HG02884 (cell line): ENCODE measurements around the gene RFTN1.

Source experiments
- ATAC-seq: cut with Tn5 transposase; IDR thresholded peaks from one replicate; pipeline ENCODE4 v1.9.1; 2021; ENCODE audit warnings: mild to moderate bottlenecking, moderate library complexity; ENCODE audit not compliant: unreplicated experiment

RFTN1 gene

DNA sequence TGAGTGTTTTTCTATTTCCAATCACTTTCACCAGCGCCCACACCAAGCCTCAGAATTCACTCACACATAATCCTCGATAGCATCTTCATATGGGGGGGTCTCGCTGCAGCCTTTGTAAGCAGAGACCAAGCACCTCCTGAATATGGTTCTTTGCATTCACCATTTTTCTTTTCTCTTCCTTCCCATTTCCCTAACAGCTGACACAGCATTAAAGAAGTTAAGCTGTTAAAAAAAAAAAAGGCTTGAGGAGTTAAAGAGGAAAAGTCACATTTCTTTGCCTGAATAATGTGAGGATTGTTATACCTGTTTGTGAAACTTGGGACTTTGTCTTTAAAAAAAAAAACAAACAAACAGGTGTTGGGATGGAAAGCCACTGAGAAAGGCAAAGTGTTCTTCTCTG, 41.6 kb downstream of the RFTN1 start:
- ATAC-seq: no peak

DNA sequence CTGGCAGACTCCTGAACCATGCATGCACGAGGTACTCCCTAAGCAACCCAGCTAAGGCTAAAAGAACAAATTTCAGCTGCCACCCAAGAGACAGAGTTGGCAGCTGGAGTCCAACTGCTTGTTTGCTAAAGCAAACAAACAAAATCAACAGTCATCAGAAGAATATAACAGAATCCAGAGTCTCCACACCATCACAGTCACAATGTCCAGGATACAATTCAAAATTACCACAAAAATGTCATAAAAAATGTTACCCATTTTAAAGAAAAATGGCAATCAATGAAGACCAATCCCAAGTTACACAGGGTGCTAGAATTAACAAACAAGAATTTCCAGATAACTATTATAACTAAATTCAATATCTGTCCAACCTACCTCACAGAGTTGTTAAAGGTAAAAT, 42.9 kb downstream of the RFTN1 start:
- ATAC-seq: no peak

DNA sequence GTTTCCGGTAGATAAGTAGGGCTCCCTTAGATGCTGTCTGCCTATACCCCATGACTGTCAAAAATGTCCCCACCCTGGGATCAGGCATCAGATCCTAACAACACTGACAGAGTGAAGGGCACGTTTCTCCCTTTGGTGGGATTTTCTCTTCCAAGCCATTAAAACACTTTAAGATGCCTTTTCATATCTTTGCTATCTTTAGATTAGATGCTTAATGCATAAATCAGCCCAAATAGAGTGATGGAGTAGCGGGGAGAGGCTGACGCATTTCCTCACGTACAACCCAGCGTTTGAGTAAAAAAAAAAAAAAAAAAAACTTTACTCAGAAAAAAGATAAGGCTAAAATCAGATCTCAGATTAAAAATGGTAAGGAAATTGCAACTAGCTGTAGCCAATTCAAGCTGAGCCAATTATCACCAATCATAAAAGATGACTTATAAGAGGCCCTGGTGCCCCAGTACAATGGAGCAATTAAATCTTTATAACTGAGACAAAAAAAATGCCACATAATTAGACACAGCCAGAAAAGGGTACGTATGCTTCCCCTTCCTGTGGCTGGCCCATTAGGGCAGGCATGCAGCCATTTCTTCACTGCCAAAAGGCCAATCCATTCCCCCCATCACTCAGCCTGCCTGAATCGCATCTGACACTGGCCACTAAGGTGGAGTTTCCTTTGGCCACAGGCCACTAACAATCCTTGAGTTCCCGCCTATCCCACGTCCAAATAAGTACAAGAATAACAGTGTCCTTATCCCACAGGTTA, 45.0 kb downstream of the RFTN1 start:
- peak; percentile 22 for ATAC-seq

DNA sequence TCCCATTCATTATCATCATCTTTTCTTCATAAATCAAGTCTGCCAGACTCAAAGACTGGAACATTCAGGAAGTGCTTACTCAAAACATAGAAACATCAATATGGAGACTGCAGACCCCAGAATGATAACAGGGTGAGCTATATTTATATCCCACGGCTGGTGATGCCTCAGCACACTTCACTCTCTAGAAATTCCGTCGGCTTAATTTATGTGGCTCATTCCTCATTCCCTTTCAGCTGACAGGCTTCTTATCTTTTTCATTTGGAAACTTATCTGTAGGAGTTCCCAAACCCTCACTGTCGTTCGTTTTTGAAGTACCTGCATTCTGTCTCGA, 45.5 kb downstream of the RFTN1 start:
- peak; percentile 27 for ATAC-seq

DNA sequence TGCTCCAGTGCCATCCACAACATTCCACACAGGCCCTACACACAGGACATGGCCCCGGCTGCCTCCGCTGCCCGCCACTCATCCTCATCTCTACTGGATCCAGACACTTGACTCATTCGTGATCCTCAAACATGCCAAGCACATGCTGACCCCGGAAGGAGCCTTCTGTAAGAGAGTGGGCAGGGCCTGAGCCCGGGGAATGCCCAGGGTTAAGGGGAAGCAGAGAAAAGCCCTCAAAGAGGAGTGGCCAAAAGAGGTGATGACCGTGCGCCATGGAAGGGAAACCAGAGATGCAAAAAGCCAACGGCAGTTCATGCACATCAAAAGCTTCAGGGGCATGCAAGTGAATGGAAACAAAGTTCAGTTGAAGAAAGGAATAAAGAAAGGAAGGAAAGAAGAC, 46.1 kb downstream of the RFTN1 start:
- peak; percentile 66 for ATAC-seq

DNA sequence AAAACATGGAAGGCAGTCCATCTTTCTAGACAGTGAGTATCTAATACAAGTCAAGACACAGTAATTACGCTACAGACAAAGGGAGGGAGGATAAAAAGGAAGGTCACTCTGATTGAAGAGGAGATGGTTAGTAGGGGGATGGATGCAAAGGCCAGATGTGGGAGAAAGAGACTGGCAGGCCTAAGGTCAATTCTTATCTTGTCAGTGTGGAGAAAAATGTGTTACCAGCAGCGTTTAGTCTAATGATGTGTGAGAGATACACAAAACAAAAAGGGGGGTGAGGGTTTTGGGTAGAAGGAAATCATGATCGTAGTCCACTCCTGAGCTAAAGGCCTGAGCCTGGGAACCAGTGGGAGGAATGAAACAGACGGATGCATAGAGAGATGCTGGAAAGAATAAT, 46.7 kb downstream of the RFTN1 start:
- ATAC-seq: no peak

DNA sequence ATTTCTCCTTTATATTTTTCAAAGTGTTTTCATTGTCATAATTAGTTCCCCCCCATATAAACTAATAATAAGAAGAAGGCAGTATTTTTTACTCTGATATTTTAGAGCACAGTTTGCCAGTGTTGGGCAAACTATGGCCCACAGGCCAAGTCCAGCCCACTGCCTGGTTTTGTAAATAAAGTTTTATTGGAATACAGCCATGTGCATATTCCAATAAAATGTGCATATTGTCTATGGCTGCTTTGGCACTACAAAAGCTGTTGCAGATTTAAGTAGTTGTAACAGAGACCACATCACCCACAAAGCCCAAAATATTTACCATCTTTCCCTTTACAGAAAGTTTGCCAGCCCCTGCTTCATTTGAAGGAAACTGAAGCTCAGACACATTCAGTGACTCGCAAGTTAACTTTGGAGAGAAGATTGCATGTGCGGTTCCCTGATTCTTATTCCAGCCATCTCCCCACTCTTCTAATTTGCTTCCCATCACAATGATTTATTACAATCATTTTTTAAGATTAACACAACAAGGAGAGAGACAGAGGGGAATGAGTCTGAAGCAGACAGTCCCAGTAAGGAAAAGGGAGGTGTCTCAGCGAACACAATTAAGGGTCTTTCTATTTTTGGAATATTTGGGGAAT, 48.9 kb downstream of the RFTN1 start:
- no peak for ATAC-seq

DNA sequence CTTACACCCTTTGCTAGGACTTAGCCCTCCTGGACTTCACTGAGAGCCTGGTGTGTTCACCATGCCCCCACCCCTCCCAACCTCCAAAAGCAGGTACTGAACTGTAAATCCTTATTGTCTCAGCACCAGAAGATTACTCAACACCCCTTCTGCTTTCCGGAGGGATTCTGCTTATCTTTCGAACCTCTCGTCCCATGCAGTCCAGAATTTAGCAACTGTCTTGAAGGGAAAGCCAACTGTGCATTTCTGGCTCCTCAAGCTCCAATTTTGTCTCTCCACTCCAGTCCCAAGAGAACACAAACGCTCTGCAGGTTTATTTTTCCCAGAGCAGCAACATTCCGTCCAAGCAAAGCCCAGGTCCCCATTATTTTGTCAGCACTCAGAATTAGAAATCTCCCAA, 49.6 kb downstream of the RFTN1 start:
- no peak for ATAC-seq

DNA sequence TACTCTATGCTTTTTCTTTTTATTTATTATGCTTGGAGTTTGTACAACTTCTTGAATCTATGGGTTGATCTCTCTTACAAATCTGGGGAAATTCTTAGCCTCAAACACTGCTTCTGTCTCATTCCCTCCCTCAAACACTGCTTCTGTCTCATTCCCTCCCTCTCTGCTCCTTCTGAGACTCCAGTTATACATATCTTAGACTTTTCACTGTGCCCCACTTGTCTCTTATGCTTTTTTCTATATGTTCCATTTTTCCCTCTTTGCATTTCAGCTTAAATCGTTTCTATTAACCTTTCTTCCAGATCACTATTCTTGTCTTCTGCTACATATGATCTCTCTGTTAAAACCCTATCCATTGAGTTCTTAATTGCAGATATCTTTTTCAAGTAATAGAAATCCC, 50.4 kb downstream of the RFTN1 start:
- no peak for ATAC-seq

DNA sequence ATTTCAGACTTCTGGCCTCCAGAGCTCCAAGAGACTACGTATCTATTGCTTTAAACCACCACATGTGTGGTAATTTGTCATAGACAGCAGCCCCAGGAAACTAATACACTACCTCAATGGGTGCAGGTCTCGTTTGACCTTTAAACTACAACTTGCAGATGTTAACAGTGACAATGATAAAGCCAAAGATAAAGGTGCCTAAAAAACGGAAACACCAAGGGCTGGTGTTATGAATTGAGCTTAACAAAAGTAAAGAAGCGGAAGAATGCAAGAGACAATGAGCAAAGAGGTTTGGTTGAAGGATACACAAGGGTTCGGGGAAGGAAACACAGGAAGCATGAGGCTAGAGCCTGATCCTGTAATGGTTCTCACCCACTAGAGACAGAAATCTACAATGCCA, 50.8 kb downstream of the RFTN1 start:
- ATAC-seq: no peak

DNA sequence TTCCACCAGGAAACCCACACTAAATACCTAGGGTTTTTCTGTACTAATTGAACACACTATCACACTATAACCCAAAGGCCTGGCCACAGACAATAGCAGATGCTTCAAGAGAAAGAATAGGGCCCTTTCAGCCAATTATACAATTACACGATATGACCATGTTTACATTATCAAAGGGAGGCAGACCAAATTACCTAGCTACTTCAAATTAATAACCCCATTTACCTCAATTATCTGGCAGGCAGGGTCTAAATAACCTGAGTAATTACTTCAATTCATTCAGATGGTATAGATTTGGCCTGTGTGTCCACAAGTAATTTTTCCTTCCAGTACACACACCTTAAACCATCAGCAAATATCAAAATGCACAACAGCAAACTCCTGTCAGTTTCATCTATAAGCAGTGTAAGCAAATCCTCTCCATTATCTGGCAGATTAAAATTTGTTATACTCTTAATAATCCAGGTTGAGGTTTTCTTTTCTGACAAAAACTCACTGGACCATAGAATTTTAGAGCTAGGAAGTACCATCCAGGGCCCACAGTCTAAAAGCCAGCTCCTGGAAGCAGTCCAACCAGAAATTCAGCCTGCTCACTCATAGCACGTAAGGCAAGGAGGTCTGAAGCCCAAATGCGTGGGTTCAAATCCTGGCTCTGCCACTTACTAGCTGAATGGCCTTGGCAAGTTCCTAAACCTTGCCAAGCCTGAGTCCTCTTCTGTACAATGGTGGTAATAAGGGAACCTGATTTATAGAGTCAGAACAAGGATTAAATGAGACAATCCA, 51.8 kb downstream of the RFTN1 start:
- ATAC-seq: no peak

DNA sequence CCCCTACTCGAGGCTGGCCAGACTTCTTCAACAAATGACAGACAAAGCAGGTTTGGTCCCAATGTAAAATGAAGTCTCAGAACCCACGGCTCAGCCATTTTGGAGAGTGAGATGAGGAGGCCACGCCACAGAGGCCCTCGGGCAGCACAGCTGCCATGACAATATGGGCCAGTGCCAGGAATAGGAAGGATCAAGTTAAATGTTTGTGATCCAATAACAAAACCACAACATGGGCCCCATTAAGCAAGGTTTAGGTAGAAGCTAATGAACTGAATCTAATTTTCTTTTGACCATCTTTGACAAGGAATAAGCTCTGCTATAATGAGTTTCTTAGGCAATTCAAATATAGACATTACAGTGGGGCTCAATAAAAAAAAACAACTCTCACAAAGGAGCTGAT, 52.6 kb downstream of the RFTN1 start:
- ATAC-seq: no peak

DNA sequence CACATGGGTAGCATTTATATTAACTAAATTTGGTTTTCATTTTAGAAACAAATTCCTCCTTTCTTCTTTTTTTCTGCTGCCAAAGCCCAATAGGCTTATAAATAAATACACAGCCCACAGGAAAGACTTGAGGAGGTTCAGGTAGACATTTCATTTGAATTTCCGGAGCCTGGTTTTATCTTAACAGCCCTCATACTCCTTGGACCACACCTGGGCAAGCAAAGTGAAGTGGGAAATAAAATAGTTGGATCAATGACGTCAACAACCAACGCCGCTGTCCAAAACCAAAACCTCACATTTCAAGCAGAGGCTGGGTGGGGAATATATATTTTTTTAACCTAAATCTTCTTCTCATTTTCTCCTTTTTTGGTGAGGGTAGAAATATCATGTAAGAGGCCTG, 53.2 kb downstream of the RFTN1 start:
- no peak for ATAC-seq

DNA sequence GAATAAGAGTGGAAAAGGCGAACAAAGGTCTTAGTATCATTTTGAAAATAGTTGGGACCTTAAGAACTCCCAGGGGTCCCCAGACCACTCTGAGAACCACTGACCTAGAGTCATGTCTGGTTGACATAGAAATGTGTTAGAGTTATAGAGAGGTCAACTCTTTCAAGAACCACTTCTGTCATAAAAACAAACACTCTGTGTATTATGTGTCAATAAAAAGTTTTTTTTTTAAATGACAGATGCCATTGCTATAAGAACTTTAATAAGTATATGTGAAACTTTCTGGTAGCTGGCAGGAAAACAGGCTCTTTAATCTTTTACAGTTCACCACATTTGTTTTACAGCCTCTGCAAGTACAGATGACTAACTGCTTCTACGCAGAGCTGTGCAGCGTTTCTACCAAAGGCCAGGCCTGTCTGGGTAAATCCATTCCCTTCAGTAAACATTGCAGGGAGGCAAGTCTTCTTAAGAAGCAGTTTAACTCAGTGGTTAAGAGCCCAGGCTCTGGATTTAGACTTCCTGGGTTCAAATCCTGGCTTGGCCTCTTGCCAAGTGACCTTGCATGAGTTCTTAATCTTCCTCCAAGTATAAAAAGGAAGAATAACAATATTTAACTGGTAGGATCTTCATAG, 56.6 kb downstream of the RFTN1 start:
- ATAC-seq: no peak

DNA sequence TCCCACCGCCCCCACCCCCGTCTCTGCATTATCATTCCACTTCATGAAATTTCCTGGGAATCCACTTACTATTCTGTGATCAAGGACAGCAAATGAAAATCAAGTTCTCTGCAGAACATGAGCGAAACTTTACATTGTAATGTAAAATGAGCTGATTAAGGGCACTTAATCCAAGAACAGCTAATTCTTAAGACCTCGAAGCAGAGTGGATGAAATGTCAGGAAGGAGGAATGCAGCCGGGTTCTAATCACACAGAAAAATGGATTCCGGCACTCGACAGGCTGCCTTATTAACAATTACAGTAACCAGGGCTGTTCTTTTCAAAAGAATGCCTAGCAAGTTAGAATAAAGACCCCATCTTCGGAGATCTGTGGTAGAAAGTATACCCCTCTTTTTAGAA, 57.5 kb downstream of the RFTN1 start:
- ATAC-seq: no peak

DNA sequence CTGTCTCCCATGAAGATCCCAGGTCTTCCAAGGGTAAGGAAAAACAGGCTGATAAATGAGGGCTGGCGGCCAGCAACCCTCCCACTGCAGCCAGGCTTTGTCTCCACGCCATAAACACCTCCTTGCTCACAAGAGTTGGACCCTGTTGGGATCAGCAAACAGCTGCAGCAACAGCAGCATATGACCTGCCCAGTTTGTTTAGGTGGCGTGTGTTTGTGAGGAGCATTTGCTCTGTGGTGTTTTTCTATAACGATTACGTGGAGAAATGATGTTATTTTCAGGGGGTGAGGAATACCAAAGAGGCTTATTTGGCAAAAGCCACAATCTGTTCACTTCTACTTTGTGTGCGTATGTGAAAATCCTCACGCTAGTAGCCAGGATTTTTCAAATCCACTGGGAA, 58.5 kb downstream of the RFTN1 start:
- no peak for ATAC-seq

DNA sequence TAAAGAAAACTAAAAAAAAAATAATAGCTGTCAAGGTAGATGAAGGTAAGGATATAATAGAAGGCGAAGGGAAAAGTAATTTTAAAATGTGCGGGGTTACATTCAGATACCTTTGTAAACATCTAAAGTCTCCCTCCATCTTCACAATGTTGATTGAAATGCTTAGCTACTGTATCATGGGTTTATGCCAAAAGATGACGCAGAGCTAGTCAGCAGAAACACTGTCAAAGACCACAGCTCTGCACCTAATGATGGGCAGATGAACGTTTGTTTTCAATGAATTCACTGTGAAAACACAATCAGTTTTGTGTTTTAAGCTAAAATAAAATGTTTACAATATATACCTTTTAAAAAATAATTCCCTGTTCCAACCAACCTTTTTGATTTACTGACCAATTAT, 61.2 kb downstream of the RFTN1 start:
- no peak for ATAC-seq

DNA sequence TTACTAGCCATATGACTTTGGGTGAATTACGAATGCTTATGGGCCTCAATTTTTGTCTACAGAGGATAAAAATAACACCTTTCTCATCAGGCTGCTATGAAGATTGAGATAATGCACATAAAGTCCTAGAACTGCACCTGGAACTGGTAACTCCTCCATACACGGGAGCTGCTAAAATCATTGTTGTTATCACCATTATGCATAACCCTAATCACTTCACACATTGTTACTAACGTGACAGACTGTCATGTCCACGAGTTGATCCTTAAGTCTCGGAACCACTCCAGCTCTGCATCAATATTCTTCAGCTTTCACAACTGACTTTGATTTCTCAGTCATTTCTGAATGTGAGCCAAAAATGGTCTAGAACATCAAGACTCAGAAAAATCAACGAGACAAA, 64.1 kb downstream of the RFTN1 start:
- ATAC-seq: no peak

DNA sequence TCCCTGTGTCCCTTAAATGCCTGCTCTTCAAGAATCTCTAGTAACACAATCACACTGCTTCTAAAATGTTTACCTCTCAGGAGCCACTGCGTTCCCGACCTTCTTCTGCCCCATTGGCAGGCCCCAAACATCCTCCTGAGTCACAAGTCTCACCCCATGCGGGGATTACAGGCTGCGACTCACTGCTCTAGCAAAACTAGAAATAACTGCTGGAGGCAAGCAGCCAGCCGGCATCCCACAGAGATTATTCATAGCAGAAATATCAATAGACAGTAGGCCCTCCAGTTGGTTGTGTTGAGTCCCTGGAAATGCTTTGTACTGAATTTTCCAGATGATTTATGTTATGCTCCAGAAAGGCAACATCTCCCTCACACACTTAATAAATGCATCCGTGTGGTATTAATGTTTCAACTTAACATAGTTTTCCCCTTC, 64.8 kb downstream of the RFTN1 start:
- no peak for ATAC-seq

DNA sequence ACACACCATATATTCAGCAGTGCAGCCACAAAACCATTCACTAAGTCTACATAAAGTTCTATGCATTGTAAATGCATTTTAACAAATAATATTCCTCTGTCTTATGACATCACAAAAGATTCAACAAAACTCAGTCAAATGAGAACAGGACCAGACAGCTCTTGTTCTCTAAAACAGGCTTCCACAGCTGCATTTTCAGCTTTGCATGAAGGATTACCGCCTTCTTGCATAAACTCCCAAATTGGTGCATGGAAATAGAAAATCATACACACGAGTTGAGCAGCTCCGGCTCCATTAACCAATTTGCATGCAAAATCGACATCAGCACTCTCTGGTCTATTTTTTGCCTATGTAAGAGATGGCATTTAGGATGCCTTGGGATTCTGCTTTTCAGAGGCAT, 66.4 kb downstream of the RFTN1 start:
- no peak for ATAC-seq

DNA sequence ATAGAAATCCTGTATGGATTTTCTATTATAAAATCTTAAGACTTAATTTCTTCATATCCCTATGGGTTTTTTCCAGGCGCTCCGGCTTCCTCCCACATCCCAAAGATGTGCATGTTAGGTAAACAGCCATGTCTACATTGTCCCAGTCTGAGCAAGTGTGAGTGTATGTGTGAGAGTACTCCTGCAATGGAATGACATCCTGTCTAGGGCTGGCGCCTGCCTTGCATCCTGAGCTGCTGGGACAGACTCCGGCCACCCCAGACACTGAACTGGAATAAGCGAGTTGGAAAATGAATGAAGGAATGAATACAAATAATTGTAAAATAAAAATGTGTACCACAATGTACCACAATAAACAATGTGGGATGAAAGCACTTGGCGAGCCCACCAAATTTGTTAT, 69.2 kb downstream of the RFTN1 start:
- ATAC-seq: no peak

DNA sequence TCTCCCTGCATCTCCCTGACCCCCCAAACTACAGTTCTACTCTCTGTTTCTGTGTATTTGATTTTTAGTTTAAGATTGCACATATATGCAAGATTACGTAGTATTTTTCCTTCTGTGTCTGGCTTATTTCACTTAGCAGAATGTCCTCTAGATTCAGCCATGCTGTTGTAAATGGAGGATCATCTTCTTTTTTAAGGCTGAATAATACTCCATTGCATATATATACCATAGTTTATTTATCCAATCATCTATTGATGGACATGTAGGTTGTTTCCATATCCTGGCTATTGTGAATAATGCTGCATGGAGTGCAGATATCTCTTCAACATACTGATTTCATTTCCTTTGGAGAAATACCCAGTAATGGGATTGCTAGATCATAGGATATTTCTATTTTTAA, 70.8 kb downstream of the RFTN1 start:
- no peak for ATAC-seq
